HG02610 (cell line): ENCODE results near the gene CDY1B.
"Not testable (repeated sequence)": the region's sequence is repeated elsewhere in the genome, so short reads cannot be mapped to it uniquely, and the experiment has no call there.

ENCODE experiments used
- ATAC-seq: cut with Tn5 transposase; IDR thresholded peaks from one replicate; pipeline ENCODE4 v1.9.1; 2021; ENCODE audit warnings: mild to moderate bottlenecking, moderate library complexity; ENCODE audit not compliant: unreplicated experiment

CDY1B gene

GRCh38 chrY:24047919-24048318 is at the start of gene CDY1B:
Gene CDY1B, minus strand, starts transcription at chrY:24048019. Its CDS starts 331 bp downstream, at chrY:24047688.
- ATAC-seq: not testable (repeated sequence)

GRCh38 chrY:24049525-24049924 is 1.7 kb upstream of the CDY1B start:
- ATAC-seq: not testable (repeated sequence)

GRCh38 chrY:24043209-24043608 is 4.6 kb downstream of the CDY1B start:
- not testable (repeated sequence) for ATAC-seq

- not testable (repeated sequence) for ATAC-seq
Measured at GRCh38 chrY:24039008-24039718, 8.7 kb downstream of the CDY1B start.

- ATAC-seq: not testable (repeated sequence)
Measured at GRCh38 chrY:24026212-24027103, 21.4 kb downstream of the CDY1B start.
